ENCODE data around the gene TIAL1. TPM values are rescaled to one million over a fixed set of nuclear protein-coding genes. Genes with fewer than 3 reads are reported as not detected.

TIAL1 gene
- total and polyA plus RNA-seq, 10 of the 15 experiments (the other 5 are each of a cell fraction or from before 2014, with no cell fraction given), result 26.0 to 159 (median 62.8) TPM

DNA sequence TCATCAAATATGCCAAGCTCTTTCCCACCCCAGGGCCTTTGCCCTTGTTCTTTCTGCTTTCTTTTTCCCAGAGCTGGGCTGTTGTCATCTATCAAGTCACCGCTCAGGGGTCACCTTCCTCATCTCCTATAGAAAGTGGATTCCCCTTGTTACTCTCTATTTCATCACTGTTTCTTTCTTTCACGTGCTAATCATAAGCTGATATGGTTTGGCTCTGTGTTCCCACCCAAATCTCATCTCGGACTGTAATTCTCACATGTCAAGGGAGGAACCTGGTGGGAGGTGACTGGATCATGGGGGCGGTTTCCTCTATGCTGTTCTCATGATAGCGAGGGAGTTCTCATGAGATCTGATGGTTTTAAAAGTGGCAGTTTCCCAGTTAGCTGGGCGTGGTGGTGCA is 17.0 kb upstream of the TIAL1 start:
- DNase-seq (ENCODE audit: low read depth, low spot score), result no peak
- no peak for ATAC-seq
- no peaks in the 10 kb centered on the region for H3K27me3 ChIP-seq (replicated peaks in 1 of 2; ENCODE audit: control insufficient read depth in 2 of 2, insufficient read depth in 2 of 2, low read length in 1 of 2)
- no peak for FAIRE-seq
- H3K9me3 ChIP-seq (replicated peaks; ENCODE audit: control insufficient read depth, insufficient read depth, low read length), result no peaks in the 10 kb centered on the region
- ChIA-PET RAD21 (ENCODE audit: unreplicated experiment) (no interaction called here), CTCF (interaction anchor here (0.9 kb wide), 1 partner anchor 11 kb away, joined by 3 read pairs; no protein-coding TSS in a partner anchor), POLR2A (no interaction called here), SMC1A (ENCODE audit: uncharacterized antibody, unreplicated experiment) (interaction anchor here (1.4 kb wide), 1 partner anchor 246 kb away, joined by 3 read pairs; no protein-coding TSS in a partner anchor)
- H3K4me2 ChIP-seq (ENCODE audit: control insufficient read depth, insufficient read depth), result no peak overlapping the region
- no peak overlapping the region for H2AFZ ChIP-seq (ENCODE audit: control insufficient read depth, low read depth, low read length)
- in situ Hi-C loops (cut with MboI), result no loop called here
- no peak overlapping the region for H3K4me3 ChIP-seq
- H3K79me2 ChIP-seq (ENCODE audit: control insufficient read depth, insufficient read depth, low read length), result no peaks in the 10 kb centered on the region
- intact Hi-C loops (cut with micrococcal nuclease; ENCODE audit: unreplicated experiment), result no loop called here
- H3K9ac ChIP-seq (ENCODE audit: control insufficient read depth, insufficient read depth, low read length), result no peak overlapping the region
- no peak overlapping the region for H3K27ac ChIP-seq (ENCODE audit: control insufficient read depth, insufficient read depth)
- H3K36me3 ChIP-seq (ENCODE audit: control insufficient read depth in 2 of 2, insufficient read depth in 2 of 2, low read length in 1 of 2), result no peaks in the 10 kb centered on the region
- no TSS peak for BruUV-seq (replicated peaks)
- H4K20me1 ChIP-seq (ENCODE audit: control insufficient read depth, insufficient read depth), result no peaks in the 10 kb centered on the region
- TF ChIP-seq, protein P1, sequence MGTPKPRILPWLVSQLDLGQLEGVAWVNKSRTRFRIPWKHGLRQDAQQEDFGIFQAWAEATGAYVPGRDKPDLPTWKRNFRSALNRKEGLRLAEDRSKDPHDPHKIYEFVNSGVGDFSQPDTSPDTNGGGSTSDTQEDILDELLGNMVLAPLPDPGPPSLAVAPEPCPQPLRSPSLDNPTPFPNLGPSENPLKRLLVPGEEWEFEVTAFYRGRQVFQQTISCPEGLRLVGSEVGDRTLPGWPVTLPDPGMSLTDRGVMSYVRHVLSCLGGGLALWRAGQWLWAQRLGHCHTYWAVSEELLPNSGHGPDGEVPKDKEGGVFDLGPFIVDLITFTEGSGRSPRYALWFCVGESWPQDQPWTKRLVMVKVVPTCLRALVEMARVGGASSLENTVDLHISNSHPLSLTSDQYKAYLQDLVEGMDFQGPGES (IDR thresholded peaks at IDR 0.05), result no peak
- TF ChIP-seq ETV6 (conservative IDR thresholded peaks at IDR 0.05 in 1 of 2, IDR thresholded peaks at IDR 0.05 in 1 of 2; ENCODE audit: borderline replicate concordance in 1 of 2, low read depth in 1 of 2) (no peak), TBL1XR1 (IDR thresholded peaks at IDR 0.05; ENCODE audit: low read depth, low read length) (no peak), NBN (IDR thresholded peaks at IDR 0.05) (no peak), GABPA (IDR thresholded peaks at IDR 0.05; ENCODE audit: low read depth) (no peak), HDGF (IDR thresholded peaks at IDR 0.05) (no peak), FOXM1 (IDR thresholded peaks at IDR 0.05; ENCODE audit: low read depth, low read length) (no peak), POLR2A (IDR thresholded peaks at IDR 0.05; ENCODE audit: low read depth, low read length) (no peak)
- TF ChIP-seq, protein P2, sequence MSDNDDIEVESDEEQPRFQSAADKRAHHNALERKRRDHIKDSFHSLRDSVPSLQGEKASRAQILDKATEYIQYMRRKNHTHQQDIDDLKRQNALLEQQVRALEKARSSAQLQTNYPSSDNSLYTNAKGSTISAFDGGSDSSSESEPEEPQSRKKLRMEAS (IDR thresholded peaks at IDR 0.05; ENCODE audit: low read depth, low read length), result no peak
- TF ChIP-seq, protein P3, sequence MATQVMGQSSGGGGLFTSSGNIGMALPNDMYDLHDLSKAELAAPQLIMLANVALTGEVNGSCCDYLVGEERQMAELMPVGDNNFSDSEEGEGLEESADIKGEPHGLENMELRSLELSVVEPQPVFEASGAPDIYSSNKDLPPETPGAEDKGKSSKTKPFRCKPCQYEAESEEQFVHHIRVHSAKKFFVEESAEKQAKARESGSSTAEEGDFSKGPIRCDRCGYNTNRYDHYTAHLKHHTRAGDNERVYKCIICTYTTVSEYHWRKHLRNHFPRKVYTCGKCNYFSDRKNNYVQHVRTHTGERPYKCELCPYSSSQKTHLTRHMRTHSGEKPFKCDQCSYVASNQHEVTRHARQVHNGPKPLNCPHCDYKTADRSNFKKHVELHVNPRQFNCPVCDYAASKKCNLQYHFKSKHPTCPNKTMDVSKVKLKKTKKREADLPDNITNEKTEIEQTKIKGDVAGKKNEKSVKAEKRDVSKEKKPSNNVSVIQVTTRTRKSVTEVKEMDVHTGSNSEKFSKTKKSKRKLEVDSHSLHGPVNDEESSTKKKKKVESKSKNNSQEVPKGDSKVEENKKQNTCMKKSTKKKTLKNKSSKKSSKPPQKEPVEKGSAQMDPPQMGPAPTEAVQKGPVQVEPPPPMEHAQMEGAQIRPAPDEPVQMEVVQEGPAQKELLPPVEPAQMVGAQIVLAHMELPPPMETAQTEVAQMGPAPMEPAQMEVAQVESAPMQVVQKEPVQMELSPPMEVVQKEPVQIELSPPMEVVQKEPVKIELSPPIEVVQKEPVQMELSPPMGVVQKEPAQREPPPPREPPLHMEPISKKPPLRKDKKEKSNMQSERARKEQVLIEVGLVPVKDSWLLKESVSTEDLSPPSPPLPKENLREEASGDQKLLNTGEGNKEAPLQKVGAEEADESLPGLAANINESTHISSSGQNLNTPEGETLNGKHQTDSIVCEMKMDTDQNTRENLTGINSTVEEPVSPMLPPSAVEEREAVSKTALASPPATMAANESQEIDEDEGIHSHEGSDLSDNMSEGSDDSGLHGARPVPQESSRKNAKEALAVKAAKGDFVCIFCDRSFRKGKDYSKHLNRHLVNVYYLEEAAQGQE (IDR thresholded peaks at IDR 0.05; ENCODE audit: low read depth, low read length), result no peak
- WGBS (ENCODE audit: insufficient coverage, insufficient replicate concordance, low lambda C conversion rate, missing lambda C conversion rate), result 48% methylated on average over 6 of the region's 6 CpGs
- no peaks in the 10 kb centered on the region for H3K4me1 ChIP-seq (ENCODE audit: control insufficient read depth, insufficient read depth, low read length)
